ENCODE measurements around the gene C9orf50.

DNA sequence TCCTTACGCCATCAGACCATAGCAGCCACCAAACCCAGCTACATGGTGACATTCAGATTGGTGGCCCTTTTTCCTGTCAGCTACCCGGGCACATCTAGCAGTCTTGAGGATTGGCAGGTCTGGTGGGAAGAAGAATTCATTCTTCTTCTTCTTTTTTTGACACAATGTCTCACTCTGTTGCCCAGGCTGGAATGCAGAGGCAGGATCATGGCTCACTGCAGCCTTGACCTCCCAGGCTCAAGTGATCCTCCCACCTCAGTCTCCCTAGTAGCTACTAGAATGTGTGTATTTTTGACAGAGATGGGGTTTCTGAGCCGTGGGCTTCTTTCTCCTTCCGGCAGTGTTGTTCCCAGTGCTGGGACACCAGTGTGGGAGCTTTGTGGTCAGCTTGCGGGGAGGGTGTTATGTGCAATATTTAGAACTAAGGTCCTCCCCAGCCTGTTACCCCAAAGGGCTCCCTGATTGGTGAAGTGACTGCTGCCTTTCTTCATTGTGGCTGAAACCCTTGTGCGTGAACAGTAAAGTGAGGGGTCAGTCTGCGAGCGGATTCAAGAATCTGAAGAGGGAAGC lies 8.4 kb upstream of the C9orf50 start:
- TF ChIP-seq, protein P1, sequence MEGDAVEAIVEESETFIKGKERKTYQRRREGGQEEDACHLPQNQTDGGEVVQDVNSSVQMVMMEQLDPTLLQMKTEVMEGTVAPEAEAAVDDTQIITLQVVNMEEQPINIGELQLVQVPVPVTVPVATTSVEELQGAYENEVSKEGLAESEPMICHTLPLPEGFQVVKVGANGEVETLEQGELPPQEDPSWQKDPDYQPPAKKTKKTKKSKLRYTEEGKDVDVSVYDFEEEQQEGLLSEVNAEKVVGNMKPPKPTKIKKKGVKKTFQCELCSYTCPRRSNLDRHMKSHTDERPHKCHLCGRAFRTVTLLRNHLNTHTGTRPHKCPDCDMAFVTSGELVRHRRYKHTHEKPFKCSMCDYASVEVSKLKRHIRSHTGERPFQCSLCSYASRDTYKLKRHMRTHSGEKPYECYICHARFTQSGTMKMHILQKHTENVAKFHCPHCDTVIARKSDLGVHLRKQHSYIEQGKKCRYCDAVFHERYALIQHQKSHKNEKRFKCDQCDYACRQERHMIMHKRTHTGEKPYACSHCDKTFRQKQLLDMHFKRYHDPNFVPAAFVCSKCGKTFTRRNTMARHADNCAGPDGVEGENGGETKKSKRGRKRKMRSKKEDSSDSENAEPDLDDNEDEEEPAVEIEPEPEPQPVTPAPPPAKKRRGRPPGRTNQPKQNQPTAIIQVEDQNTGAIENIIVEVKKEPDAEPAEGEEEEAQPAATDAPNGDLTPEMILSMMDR (IDR thresholded peaks at IDR 0.05): no peak
- TF ChIP-seq POLR2AphosphoS5 (IDR thresholded peaks at IDR 0.05) (no peak), POLR2A (IDR thresholded peaks at IDR 0.05; ENCODE audit: low read depth) (no peak)
